ENCODE data around the gene ABCA13. TPM values are rescaled to one million over a fixed set of nuclear protein-coding genes. Genes with fewer than 3 reads are reported as not detected.

Gene ABCA13
- total RNA-seq, 1 experiment from 2014 or later: 0.48 TPM

DNA sequence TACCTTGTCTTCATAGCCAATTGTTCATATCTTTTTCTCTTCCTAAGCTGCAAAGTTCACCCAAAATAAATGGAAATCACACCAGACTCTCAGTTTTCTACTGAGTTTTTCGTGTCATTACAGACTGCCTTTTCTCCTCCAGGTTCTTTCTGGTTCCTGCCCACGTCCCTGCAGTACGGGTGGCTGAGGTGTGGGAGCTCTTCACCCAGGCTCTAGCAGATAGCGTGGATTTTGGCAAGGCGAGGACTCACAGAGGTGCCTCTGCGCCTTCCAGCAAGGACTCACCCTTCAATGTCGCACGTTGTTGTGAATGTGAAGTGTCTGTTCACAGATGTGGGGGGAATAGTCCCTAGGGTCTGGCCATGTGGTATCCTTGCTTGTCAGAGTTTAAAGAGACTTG is 71.6 kb downstream of the ABCA13 start:
- DNase-seq (ENCODE audit: low read depth): no peak

DNA sequence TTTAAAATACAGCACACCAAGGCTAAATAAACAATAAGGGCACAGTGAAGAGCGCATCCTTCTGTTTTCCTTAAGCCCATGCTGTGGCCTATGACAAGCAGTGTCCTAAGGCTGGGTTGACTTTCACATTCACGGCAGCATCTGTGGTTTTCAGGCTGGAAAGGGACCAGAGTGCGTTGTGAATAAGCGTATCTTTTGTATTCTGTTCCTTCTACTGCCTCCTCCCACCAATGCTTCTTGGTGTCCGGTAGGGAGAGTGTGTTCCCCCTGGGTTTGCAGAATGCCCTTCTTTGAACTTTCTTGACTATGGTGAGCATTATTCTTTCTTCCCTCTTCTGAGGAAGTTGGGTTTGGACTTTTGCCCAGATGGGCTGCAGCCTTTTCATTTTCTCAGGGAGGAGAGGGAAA is 73.6 kb downstream of the ABCA13 start:
- DNase-seq (ENCODE audit: low read depth): peak; percentile 94

DNA sequence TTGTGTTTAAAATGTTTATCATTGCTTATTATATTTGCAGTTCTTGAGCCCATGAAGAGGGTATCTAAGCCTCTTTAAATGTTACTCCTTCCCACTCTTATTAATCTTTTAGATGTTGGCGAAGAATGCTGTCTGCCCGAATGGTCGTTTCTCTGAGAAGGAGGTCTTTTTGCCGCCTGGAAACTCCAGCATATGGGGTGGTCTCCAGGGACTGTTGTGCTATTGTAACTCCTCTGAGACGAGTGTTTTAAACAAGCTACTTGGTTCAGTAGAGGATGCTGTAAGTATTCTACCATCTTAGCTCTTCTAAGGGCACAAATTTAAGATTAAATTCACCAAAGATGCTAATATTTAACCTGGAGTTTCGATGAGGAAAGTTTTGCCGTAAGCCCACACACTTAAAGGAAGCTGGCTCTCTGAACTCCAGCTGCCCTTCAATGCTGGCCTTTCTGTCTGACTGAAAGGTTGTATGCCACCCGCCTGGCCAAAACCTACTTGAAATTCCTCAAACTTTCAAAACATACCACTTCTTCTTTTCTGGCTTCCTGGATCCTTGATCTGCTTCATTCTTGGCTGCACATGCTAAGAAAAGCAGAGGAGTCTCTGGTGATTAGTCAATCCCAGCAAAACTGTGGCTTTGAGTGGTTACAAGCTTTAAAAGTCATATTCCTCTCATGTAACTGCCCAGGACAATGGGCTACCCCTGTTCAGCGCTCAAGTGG is 74.7 kb downstream of the ABCA13 start:
- peak; percentile 41 for DNase-seq (ENCODE audit: low read depth)

DNA sequence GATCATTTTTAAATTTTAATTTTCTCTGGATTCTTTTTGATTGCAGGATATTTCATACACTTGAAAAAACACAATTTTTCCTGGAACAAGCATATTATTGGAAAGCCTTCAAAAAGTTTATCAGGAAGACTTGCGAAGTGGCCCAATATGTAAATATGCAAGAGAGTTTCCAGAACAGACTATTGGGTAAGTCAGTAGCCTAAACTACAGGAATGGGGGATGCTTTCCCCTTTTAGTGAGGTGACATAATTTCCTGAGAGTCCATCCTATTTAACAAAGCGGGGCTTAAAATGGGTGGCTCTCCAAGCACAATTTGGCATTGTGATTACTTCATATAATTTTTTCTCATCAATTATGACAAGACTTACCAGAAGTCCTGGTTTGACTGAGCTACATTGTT is 77.9 kb downstream of the ABCA13 start:
- no peak for DNase-seq (ENCODE audit: low read depth)

DNA sequence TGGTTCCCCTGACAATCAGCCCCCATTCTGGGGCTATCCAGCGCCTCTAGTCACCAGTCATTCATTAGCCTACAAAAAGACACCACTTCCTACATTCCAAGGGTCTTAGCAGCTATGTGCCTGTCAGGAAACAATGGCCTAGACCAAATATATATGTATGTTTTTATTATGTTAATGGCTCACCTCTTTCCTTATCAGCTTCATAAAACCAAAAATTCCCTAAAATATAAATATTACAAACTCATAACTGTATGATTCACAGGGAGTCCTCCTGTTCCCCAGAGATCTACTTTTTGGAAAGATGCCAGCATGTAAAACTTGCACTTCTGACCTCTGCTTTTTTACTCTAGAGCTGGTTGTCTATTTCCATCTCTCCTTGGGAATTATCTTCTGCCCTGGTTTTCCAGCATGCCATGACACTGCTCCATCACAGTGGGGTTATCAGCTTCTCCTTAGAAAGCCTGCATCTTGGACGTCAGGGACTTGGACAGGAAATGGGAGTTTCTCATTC is 79.2 kb downstream of the ABCA13 start:
- DNase-seq (ENCODE audit: low read depth): peak; percentile 38

DNA sequence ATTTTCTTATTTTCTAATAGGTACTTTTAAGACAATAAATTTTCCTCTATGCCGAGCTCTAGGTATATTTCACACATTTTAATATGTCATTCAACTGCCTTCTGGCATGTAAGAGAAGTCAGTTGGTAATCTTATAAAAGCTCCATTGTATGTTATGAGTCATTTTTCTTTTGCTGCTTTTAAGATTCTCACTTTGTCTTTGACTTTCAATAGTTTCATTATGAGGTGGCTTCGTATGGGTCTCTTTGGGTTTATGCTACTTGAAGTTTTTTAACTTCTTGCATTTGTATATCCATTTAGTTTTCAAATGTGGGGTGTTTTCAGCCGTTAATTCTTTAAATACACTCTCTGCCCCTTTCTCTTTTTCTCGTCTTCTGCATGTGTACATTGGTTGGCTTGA is 80.5 kb downstream of the ABCA13 start:
- DNase-seq (ENCODE audit: low read depth): peak; percentile 68

DNA sequence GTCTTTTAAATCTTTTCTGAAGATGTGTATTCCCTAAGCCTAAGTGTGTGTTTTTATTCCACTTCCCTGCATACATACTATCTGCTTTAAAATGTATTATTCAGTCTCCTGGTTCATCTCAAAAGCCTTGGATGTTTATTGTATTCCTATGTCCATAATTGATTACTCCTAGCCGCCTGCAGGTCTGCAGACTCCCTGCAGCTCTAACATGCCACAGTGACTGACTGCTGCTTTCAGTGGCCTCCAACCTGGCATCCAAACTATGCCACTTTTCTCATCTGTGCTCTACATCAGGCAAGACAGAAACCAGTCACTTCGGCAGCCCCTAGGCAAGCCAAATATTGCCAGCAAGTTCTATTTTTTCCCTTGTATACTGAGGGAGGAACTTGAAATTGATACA is 81.7 kb downstream of the ABCA13 start:
- DNase-seq (ENCODE audit: low read depth): no peak

DNA sequence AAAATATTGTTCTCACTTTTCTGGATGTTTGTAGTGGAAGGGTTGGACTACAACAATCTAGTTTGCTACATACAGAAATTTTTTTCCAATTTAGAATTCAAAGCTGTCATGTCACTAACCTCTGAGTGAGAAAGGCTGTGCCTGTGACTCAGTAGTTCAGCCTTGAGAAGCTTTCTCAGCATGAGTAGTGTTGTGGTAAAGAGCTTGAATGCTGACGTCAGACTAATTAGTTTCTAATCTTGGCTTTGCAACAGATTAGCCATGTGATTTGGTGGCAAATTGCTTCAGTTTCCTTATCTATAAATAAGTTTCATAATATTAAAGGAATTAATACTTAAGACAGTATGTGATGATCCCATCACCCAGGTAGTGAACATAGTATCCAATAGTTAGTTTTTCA is 83.8 kb downstream of the ABCA13 start:
- peak; percentile 63 for DNase-seq (ENCODE audit: low read depth)

DNA sequence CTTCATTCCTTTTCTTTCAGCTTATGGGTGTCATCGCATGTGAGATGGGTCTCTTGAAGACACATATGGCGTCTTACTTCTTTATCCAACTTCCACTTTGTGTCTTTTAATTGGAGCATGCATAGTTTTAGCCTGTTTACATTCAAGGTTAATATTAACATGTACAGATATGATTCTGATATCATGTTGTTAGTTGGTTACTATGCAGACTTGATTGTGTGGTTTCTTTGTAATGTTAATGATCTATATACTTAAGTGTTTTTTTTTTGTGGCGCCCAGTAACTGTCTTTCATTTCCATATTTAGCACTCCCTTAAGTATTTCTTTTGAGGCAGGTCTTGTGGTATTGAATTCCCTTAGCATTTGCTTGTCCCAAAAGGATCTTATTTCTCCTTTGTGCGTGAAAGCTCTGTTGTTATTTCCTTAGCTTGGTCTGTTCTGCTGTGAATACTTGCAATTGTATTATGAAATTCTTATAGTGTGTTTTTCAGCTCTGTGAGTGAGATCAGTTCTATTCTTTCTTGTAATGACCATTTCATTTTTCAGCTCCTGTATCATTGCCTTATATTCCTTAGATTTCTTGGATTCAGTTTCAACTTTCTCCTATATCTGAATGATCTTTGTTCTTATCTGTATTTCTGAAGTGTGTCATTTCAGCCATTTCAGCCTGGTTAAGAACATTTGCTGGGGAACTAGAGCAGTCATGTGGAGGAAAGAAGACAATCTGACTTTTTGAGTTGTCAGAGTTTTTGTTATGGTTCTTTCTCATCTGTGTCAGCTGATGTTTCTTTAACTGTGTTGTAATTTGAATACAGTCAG is 88.4 kb downstream of the ABCA13 start:
- no peak for DNase-seq (ENCODE audit: low read depth)

DNA sequence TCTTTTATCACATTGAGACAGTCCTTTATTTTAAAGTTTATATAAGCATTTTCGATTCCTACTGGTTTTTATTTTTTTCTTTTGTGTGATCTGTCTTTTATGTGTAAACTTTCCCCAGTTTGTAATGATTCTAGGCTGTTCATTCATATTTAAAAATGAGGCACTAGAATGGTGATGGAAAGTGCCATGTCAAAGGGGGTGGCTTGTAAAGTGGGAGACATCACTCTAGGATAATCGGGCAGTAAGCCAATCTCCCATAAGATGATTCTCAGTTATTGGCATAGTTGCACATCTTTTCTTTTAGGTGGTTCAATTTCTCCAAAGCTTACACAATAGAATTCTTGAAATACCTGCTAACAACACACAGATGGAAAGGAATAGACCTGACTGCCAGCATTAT is 90.4 kb downstream of the ABCA13 start:
- no peak for DNase-seq (ENCODE audit: low read depth)

DNA sequence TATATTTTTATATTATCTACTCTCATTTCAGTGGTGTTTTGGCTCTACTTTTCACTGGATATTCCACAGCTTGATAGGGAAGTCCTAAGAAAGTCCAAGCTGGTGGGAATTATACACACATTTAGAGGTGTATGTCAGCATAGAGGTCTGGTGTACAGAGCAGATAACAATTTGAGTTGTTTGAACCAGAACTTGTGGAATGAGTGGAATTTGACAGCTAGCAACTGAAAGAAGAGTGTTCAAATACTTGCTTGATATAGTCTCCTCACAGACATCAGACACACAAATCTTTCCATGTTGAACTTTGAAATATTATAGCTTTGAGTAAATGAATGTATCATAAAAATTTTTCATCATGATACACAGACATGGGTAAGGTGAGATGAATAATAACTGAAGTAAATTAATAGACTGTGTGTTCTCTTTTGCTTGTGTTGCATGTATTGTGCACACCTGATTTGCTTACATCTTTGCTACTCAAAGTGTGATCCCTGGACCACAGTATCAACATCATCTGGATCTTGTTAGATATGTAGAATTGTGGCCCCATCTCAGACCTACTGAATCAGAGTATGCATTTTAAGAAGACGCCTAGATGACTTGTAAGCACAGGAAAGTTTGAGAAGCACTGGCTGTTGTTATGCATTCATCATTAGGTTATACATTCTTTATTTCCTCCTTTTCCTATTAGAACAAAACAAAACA is 91.5 kb downstream of the ABCA13 start:
- no peak for DNase-seq (ENCODE audit: low read depth)

DNA sequence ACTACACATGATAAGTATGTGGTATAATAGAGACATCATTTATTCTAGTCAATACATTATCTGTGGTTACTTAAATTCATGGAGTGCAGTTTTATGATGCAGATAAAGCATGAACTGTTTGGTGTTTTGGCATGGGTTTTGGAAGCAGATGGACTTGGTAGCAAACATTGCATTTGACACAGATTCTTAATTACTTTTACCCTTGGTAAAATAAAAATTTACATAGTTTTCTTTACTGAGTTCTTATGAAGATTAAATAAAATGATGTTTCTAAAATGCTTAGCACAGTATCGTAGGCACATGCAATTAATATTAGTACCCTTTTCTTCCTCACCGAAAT is 92.0 kb downstream of the ABCA13 start:
- DNase-seq (ENCODE audit: low read depth): no peak

DNA sequence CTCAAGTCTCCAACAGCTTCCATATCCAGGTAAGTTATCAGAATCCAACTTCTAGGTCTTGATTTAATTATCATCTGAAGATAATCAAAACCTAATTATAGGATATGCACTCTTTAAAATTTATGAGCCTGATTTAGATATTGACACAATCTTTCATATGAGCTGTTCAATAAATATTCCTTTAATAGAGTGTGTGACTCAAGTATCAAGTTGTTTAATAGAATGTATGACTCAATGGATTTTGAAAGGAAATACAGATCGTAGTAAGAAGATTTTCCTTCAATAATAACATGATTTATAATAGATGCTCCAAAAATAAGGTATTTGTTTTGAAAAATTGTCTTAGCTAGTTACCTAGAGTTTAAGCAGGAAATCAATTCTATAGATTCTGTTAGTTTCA is 97.8 kb downstream of the ABCA13 start:
- DNase-seq (ENCODE audit: low read depth): no peak

DNA sequence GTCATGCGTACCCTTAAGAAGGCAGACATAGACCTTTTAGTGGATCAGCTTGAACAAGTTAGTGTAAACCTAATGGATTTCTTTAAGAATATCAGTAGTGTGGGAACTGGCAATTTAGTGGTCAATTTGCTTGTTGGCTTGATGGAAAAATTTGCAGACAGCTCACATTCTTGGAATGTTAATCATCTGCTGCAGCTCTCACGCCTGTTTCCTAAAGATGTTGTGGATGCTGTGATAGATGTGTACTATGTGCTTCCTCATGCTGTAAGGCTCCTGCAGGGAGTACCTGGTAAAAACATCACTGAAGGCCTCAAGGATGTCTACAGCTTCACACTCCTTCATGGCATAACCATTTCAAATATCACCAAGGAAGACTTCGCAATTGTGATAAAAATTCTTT is 103.4 kb downstream of the ABCA13 start:
- peak; percentile 62 for DNase-seq (ENCODE audit: low read depth)

DNA sequence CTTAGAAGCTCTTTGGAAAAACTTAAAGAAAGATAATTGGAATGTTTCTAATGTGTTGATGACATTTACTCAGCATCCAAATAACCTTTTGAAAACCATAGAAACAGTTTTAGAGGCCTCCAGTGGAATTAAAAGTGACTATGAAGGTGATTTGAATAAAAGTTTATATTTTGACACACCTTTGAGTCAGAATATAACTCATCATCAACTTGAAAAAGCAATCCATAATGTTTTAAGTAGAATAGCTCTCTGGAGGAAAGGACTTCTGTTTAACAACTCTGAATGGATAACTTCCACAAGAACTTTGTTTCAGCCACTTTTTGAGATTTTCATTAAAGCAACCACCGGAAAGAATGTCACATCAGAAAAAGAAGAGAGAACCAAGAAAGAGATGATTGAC is 108.2 kb downstream of the ABCA13 start:
- DNase-seq (ENCODE audit: low read depth): no peak

DNA sequence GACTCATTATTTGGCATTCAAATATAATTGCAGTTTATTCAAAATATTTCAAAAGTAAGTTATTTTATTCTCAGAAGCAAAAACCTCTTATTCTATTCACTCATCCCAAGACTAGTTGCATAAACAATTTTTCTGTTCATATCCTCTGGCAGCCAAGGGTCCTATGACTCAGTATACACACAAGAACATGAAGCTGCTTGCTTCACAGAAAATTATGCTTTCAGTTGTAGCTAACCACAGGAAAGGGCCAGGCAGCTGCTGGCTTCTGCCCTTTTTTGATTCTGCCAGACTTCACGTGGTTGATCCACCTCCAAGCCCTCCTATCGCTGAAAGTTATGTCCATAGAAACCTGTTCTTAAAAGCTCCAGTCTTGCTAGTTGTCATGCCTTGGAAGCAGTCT is 108.8 kb downstream of the ABCA13 start:
- DNase-seq (ENCODE audit: low read depth): peak; percentile 71

DNA sequence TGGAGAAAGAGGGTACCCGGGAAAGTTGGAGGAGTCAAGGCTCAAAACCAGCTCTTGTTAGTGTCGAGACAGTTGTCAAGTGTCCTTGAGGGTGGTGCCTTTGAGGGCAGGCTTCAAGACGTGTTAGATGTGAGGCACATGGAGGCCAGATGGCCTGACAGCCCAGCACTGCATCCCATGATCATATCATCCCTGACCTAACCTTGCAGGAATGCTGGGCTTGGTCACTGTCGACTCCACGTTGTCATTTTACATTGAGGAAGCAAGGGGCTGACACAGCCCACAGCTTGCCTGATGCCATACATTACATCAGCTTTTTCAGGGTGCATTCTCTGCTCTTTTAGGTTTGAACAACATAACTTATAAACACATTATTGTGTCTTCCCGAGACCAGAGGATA is 114.1 kb downstream of the ABCA13 start:
- DNase-seq (ENCODE audit: low read depth): peak; percentile 77

DNA sequence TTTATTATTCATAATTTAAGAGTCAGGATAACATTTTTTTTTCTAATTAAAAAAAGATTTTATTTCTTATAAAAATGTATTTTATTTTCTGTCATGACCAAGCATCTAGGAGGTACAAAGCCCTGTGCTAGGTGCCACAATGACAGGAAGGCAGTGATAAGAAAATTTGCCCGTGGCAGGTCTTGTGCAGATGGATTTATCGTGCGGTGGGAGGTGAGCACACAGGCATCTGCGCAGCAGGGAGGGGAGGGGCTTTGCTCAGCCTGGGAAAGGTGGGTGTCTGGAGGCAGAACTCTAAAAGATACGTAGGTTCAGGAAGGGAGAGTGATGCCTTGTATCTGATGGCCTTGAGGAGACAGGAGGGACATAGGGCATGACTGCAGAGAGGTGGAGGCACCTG is 115.6 kb downstream of the ABCA13 start:
- no peak for DNase-seq (ENCODE audit: low read depth)

DNA sequence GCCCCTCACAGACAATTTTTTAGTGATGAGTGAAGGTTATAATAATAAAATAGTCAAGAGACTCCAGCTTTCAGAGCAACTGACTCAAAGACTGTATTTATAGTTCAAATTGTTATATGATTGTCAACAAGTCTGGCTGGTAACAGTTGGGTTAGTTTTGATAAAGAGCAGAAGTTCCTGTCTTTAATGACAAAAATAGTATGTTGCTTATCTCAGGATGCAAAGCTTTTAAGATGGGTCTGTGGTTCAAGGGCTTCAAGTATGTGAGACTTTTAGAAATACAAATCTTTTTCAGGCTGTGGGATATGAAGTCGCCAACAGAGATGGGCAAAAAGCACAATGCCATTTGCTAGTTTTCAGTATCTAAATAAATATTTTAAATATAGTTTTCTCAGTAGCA is 118.4 kb downstream of the ABCA13 start:
- DNase-seq (ENCODE audit: low read depth): no peak

DNA sequence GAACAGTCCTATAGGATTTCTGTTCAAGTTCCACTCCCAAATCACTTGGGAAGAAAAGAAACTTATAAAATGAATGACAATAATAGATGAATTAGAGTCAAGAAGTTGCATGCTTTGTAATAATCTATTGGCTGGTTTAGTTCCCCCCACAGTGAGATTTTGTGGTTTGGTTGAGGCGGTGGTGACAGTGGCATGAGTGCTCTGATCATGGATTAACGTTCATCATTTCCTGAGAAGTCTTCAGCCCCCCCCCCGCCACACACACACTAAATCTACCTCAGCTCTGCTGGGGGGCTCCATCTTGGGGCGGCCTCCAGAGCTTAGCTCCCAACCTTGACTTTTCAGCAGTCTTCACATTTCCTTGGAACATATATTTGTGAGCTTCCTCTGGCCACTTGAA is 121.7 kb downstream of the ABCA13 start:
- DNase-seq (ENCODE audit: low read depth): no peak

DNA sequence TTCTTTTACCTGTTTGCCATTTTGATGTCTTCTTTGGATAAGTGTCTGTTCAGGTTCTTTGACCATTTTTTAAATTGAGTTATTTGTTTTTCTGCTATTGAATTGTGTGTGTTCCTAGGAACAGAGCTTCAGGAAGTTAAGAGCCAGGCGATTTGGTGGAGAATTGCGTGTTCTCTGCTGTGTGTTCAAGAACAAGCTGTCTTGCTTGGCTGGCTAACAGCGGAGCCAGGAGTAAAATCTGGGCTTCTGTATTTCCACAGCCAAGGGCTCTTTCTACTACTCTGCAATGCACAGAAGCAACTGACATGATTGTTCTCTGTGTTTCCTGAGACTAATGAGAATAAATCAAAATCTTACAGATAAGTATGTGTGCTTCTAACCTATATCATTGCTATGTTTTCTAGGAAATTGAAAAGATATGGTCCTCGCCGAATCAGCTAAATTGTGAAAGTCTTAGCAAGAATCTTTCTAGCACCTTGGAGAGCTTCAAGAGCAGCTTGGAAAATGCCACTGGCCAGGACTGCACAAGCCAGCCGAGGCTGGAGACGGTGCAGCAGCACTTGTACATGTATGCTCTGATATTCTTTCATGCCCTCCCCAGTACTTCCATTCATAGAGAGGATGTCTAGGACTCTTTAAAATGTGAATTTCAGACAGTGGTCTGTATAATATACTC is 124.2 kb downstream of the ABCA13 start:
- no peak for DNase-seq (ENCODE audit: low read depth)

DNA sequence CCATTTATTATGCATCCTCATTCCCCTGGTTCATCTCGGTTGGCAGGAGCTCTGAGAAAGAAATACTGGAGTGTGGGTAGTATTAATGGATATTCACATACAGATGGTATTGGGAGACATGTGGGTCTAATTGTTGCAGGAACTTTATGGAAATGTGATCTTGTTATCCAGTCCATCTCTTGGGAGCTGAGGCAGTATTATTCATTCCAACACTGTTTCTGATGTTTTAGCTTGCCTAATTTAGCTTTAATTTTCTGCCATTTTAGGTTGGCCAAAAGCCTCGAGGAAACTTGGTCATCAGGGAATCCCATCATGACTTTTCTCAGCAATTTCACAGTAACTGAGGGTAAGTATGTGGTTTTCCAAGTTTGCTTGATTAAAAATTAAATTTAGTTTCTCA is 125.7 kb downstream of the ABCA13 start:
- DNase-seq (ENCODE audit: low read depth): no peak

All from RPMI7951 (cell line).